Ramos (cell line): Measurements from ENCODE around the gene CPHXL.

Experiments used
- in situ Hi-C: fragments of 300-500 bp; cut with MboI; formaldehyde crosslinking; loops from one replicate; pipeline ENCODE4 v1.14.3; 2022; ENCODE audit warnings: low sequenced_read_pairs; ENCODE audit not compliant: unreplicated experiment

CPHXL gene

DNA sequence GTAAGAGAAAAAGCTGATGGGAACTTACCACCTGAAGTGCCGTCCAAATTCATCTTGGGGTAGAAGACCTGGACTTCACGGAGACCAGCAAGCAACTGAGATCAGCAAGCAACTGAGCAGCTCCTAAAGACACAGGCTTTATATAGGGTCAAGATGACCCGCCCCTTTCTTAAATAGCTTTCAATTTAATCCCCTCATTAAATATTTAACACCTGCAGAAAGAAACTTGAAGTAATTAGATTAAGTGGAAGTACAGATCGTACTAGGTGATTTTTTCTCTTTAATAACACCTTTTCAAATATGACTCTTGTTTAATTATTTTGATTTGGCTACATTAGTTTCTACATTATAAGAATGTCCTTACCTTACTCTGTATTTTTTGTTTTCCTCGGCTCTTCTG lies at the start of gene CPHXL:
TSS of gene CPHXL (minus strand) at position 101 of the 400 bp plus-strand sequence. CDS start at position 53, 48 bp downstream.
- in situ Hi-C loops: no loop called here

DNA sequence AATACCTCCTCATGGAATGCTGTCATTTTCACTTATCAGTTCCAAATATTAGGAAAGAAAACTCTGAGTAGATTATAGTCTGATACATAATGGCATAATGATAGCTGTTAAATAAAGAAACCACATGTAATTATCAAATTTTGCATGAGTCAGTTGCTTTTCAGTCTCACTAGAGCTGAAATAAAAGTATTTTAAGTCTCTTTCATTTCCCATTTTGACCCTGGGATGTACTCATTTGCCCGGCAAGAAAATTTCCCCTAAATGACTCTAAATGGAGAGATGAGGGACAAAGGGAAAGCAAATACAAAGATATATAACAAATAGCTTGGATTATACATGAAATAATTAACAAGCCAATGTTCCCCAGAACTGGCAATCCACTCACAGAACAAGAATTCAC lies 47.9 kb upstream of the CPHXL start:
- in situ Hi-C loops: loop anchor here (25.0 kb wide), 1 partner anchor 562 kb away; the partner anchor contains the start of genes CTRB1 and CTRB2

DNA sequence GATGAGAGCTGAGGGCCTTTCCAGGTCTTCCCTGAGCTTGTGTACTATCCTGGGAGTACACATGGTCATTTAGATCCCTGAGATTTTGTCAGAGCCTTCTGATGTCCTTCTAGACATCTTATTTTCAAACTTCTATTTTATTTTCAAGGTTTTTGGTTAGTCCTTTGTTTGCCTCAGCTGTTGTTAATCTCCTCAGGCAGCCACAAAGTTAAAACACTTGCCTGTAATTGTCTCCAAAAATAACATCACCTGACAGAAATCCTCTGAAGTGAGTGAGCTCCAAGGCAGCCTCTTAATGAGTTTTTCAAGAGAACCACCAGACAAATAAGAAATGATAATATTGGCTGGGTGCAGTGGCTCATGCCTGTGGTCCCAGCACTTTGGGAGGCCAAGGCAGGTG lies 43.8 kb upstream of the CPHXL start:
- in situ Hi-C loops: loop anchor here (25.0 kb wide), 1 partner anchor 558 kb away; the partner anchor contains the start of genes CTRB1 and CTRB2

DNA sequence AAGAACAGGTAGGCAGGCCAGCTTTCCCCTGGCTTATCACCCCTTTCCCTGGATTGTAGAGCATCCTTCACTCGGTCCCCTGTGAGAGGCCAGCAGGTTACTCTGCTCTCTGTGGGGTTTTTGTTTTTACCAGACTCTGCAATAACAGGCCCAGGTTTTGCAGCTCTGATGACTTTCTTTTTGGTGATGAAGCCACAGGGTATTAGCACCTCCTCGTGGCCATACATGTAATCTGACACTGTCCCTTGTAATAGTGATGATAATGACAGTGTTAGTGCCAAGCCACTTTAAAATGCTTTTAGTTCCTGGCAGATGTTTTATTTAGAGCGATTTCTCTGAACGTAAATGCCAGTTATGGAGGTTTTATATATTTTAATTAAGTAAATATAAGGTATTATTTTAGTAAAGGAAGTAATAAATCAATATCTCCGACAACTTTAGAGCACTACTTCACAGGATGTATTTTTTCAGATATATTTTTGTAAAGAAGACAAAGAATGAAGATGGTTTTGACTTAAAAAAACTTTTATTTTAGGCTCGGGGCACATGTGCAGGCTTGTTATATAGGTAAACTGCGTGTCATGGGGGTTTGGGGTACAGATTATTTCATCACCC lies 38.0 kb upstream of the CPHXL start:
- in situ Hi-C loops: loop anchor here (10.0 to 25.0 kb wide), 2 partner anchors 279 to 552 kb away; partner anchors contain the start of genes CTRB1 and CTRB2

DNA sequence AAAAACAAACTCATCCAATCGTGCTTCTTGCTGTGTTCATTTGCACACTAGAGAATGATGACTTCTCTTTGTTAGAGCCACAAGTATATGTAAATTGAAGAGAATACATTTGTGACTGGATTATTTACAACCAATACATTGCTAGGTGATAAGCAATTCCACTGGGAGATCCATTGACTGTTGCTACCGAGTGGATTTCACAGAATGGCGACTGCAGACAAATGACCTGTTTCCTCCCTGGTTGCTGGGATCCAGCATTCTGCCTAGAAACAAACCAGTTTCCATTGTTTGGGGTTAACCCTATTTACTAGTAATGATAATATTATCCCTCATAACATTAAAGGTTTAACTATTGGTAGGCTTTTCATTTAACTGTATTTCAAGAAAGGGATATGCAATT lies 36.9 kb upstream of the CPHXL start:
- in situ Hi-C loops: loop anchor here (10.0 to 25.0 kb wide), 2 partner anchors 278 to 551 kb away; partner anchors contain the start of genes CTRB1 and CTRB2

DNA sequence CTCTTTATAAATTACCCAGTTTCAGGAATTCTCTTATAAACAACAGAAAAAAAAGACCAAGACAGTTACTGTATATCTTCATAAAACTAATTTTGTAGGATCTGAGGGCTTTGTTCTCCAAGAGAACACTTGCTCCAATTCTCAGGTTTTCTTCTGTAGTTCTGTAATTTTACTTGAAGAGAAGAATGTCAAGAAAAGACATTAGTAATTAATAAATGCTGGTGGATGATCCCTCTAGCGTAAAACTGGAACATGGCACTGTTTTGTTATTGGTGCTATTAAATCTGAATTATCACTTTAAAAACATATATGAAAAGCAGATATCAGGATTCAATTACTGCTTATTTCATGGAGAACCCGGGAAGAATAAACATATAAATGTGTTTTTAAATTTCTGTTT lies 36.5 kb upstream of the CPHXL start:
- in situ Hi-C loops: loop anchor here (10.0 to 25.0 kb wide), 2 partner anchors 278 to 550 kb away; partner anchors contain the start of genes CTRB1 and CTRB2

DNA sequence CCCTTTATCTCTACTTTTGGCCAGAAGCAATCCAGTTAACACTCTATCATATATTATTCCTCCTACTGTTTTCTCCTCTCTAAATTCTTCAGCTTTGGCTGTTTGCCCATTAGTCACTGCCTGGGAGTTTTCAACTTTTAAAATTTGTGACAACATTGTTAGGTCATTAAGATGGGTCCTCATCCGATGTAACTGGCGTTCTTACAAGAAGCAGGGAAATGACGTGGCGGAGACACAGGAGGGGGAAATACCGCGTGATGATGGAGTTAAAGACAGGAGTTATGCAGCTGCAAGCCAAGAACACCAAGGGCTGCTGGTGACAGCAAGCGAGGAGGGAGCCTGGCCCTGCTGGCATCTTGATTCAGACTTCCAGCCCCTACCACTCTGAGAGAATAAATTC lies 34.8 kb upstream of the CPHXL start:
- in situ Hi-C loops: loop anchor here (10.0 to 25.0 kb wide), 2 partner anchors 276 to 549 kb away; partner anchors contain the start of genes CTRB1 and CTRB2

DNA sequence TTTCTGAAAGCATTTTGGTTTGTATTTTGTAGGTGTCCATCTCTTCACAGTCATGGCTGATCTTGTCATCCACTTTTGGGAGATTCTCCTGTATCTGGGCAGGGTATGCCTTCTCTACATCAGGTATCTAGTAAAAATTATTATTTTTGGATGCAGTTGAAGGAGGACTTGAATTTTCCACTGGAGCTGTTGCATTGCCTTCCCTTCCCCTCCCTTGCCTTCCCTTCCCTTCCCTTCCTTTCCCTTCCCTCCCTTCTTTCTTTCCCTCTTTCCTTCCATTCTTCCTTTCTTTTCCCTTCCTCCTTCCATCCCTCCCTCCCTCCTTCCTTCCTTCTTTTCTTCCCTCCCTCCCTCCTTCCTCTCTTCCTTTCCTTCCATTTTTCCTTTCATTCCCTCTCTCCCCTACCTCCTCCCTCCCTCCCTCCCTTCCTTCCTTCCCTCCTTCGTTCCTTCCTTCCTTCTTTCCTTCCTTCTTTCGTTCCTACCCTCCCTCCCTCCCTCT lies 33.8 kb upstream of the CPHXL start:
- in situ Hi-C loops: loop anchor here (10.0 to 25.0 kb wide), 2 partner anchors 275 to 548 kb away; partner anchors contain the start of genes CTRB1 and CTRB2

DNA sequence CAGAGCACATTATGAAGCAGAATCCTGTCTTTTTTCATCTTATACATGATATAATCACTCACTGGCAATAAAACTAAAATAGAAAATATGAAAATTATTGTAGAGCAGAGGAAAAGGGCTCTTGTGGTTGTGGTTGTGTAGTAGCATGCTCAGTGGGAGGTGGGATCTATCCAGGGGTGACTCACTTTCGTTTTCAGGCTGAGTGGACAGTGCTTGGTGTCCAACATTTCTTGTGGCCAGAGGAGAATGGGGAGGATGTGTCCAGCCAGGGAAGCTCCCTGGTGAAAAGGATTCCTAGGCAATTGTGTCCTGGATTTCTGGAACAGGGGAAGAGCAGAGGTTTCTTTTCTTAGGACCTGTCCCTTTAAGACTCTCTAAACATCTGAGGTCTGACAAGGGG lies 31.9 kb upstream of the CPHXL start:
- in situ Hi-C loops: loop anchor here (10.0 to 25.0 kb wide), 2 partner anchors 113 to 546 kb away; partner anchors contain the start of genes CTRB1, CTRB2, KARS1 and TERF2IP

DNA sequence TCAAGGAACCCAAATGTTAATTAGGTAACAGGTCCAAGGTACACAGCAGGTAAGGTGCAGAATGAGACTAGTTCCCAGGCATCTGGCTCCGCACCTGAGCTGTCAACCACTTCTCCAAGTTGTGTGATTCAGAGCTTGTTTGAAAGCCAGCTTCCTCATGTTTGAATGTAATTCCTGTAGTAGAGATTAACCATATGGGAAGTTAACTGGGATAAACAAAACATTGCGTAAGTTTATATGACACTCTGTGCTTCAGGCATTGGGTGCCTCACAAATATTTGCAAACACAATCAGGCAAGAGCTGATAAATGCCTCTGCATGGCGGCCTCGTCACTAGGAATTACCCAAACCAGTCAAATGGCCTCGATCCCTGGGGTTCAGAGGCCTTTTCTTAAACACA lies 27.9 kb upstream of the CPHXL start:
- in situ Hi-C loops: loop anchor here (10.0 to 25.0 kb wide), 2 partner anchors 109 to 542 kb away; partner anchors contain the start of genes CTRB1, CTRB2, KARS1 and TERF2IP

DNA sequence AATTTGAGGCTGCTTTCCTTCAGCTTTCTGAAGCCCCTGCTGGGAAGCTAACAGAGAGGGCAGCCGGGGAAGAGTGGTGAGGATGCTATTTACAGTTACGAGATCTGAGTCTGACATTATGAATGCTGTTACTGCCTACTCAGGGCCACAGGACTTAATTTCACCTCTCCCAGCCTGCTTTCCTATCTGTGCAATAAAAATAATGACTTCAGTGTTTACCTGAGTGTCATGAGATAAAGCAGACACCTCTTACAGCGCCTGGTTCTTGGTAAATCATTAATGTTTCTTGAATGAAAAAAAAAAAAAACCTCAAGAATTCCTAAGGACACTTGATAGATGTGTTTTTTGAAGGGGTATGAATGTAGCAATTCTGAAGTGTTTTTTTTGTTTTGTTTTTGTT lies 24.2 kb upstream of the CPHXL start:
- in situ Hi-C loops: loop anchor here (10.0 to 25.0 kb wide), 2 partner anchors 106 to 538 kb away; partner anchors contain the start of genes CTRB1, CTRB2, KARS1 and TERF2IP

DNA sequence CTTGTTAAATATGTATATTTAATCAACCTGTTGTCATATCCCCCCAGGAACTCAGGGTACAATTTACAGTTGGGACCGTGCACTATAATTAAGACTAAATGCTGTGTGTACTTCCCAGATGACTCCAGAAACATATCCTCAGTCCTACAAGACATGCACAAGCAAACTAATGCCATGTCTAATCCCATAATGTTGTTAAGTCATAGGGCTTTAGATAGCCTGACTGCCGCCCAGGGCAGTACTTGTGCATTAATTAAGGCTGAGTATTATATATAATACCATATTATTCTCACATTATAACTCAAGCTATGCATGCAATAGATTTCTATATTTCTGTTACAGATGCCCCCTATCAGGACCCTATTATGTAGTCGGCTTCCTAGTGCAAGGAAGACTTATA lies 20.1 kb upstream of the CPHXL start:
- in situ Hi-C loops: no loop called here

DNA sequence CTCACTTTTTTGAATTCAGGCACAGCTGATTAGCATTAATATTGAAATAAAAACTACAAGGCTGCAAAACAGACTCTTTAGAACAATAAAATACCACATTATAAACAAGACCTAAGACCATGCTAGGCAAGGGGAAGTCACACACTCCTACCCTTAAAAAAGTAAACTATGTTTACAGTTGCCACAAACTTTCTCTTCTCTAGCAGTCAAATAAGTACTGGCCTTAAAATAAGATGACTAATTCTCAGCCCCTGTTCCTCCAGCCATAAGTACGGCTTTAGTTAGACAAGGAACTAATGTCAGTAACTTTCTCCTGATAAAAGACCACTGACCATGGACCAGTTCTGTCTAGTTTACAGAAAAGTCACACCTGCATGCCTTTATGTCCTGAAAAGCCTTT lies 19.5 kb upstream of the CPHXL start:
- in situ Hi-C loops: no loop called here

DNA sequence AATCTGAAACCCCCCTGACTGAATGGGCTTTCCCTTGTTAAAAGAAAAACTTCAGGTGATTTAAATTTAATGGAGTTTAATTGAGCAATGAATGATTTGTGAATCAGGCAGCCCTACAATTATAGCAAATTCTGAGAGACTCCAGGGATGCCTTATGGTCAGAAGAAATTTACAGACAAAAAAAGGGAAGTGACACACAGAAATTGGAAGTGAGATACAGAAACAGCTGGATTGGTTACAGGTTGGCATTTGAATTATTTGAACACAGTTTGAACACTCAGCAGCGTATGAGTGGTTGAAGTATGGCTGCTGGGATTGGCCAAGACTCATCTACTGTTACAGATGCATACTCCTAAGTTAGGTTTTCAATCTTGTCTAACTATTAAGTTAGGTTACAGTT lies 19.0 kb upstream of the CPHXL start:
- in situ Hi-C loops: no loop called here

DNA sequence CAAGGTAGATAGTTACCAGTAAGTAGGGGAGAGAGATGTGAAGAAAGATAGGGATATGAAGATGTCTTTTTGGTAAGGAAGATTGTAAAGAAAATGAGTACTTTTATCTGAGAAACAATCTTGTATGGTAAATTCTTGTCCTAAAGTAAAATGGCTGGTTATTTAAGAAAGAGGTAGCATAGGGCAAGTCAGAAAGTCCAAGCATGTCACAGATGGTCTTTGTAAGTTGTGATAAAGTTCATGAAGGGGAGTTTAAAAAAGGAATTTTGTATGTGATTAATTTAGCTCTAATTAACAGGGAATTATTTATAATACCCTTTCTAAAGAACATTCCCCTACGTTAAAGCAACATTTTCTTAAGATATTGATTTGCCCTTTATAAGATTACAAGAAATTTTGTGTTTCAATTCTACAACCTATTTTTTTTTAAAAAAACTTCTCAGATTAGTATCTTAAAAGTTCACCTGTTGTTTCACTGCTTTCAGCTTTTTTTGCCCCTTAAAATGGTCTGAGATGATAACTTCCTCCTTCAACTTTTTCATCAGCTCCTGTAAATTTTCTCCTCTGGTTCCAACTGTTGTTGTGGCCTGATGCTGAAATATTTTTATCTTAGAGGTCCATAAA lies 16.2 kb upstream of the CPHXL start:
- in situ Hi-C loops: no loop called here

DNA sequence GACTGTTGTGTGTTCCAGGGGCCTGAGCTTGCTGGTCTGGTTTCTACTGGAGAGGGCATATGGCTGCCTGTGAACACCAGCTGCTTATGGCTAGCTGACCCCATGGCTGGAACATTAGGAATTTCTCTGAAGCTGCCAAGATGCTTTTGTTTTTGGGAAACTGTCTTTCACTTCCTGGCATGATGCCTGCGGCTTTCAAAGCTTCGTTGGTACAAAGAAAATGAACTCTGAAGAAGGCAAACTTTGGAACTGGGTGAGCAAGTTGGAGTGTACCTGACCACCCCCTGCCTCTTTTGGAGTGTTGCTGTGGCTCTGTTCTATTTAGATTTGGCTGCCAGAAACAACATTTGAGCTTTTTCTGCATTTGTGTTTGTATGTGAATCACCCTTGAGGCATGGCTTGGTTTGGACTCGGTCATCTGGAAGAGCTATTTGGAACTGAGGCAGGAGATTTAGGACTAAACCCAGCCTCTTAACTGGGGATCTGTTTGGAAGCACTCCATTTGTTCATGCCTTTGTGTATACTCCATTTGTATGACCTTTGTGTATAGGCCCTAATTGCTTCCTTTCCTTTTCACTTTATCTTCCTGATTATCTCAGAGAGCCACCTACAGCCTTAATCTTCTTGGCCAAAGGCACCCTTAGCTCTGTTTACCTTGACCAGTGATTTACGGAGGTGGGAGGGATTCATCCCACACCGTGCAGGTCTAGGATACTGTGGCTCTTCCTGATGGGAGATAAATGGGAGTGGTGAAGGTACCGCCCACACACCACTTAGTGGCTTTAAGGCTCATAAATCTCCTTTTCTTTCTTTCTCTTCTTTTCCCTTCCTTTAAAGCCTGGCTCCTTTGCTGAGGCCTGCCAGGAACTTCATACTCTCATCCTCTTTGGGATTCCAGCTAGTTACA lies 7.3 kb upstream of the CPHXL start:
- in situ Hi-C loops: no loop called here

DNA sequence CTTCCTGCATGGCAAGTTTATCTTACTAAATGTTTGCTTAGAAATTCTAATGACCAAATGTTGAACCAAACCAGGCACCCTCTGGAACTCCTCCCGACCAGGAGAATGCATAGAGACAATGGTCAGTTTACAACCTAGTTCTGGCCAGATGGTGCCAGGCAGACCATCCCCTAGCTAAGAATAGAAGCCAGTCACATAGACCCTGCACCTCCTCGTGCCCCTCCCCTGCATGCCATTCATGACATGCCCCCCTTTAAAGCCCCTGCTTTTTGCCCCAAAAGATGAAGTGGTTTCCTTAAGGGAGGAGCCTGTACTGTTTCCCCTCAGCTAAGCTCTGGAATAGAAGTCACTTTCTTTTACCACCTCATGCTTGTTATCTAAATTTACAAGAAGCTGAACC lies 6.6 kb upstream of the CPHXL start:
- in situ Hi-C loops: no loop called here

DNA sequence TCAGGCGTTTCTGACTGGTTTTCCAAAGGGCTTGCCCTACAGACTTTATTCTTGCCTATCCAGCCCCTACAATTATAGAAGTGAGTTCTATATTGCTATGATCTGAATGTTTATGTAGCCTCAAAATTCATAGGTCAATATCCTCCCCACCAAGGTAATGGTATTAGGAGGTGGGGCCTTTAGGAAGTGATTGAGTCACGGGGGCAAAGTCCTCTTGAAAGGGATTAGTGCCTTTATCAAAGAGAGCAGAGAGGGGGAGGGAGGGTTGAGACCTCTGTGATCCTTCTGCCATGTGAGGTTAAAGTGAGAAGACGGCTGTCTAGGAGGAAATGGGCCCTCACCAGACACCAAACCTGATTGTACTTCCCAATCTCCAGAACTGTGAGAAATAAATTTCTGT lies 931 bp upstream of the CPHXL start:
- in situ Hi-C loops: no loop called here

DNA sequence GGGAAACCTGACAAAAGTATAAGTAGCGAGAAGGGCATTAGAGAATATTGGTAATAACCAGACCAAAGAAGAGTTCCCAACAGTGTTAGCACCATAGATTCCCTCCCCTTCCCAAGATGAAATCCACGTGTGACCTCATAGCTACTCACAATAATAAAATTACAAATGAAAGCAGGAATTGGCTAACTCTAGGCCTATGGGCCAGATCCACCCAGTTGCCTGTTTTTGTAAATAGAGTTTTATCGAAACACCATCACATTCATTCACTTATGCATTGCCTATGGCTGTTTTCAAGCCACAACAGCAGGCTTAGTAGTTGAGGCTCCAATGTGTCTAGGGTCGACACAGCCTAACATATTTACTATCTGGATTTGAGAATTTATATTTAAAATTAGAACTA lies 7.8 kb downstream of the CPHXL start:
- in situ Hi-C loops: no loop called here

DNA sequence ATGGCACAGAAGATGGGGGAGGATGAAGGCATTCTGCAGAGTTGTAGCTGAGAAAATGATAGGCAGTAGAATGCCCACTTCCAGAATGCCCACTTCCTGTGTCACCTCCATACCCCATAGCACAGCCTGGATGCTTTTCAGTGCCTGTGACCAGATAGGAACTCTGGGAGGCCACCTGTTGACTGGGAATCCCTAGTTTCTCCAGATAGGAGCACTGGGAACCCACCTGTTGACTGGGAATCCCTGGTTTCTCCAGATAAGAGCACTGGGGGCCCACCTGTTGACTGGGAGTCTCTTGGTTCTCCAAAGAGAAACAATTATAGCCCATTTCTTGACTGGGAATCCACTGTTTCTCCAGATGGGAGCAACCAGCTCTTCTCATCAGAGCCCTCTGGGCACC lies 11.6 kb downstream of the CPHXL start:
- in situ Hi-C loops: no loop called here
